Left renal cortex interstitium (tissue), 4 donors: ENCODE measurements around the gene MAP1A. TPM values are rescaled to one million over a fixed set of nuclear protein-coding genes. Genes with fewer than 3 reads are reported as not detected.
A peak's percentile ranks its signal among the peaks of the same experiment; 100 is the strongest.

ENCODE experiments used
- DNase-seq, 4 donors: peaks; one replicate each; pipeline ENCODE4 v3.0.0-alpha.2; 2013; ENCODE audit warnings: low read depth in 4 of 4, low spot score in 2 of 4, missing footprints in 1 of 4
- polyA plus RNA-seq, 4 donors: library from polyadenylated mRNA; unstranded; fragments of 120-200 nt; gene quantifications; one replicate each; pipeline ENCODE4 v1.2.1, GENCODE V29; 2013; ENCODE audit not compliant: insufficient read length in 4 of 4

Gene MAP1A
- polyA plus RNA-seq, 4 donors = 7.8 to 9.3 (median 8.8) TPM

DNA sequence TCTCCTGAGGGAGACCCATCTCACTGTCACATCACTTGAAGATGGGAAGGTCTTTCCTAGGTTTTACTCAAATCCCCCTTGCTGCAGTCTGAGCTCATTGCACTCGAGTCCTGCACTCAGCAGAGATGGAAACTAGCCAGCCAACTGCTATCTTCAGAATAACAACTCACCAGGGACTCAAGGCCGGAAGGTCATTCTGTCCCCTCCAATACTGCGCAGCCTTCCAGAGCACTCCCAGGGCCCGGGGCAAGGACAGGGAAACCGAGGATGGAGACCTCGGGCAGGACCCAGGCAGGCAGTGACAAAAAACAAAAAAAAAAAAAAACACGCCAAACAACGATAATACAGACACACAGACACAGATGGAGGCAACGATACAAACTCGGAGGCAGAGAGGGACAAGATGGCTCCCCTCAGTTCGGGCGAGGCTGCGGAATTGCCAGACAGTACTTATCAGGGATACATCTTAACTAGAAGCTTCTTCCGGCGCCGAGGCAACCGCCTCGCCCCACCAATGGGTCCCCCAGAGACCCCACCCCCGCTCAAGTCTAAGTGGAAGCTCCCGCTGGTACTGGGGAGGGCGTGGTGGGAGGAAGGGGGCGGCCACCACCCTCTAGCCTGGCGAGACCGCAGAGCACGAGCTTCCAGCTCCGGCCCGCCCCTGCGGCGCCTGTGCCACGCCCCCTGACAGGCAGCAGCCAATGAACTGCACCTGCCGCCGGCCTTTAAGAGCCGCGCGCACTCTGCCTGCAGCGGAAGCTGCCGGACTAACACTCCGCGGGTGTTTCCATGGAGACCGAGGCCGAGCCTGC, 7.0 kb upstream of the MAP1A start:
- peak in 3 of 4 donors; percentile 91 to 97 (median 95) for DNase-seq

DNA sequence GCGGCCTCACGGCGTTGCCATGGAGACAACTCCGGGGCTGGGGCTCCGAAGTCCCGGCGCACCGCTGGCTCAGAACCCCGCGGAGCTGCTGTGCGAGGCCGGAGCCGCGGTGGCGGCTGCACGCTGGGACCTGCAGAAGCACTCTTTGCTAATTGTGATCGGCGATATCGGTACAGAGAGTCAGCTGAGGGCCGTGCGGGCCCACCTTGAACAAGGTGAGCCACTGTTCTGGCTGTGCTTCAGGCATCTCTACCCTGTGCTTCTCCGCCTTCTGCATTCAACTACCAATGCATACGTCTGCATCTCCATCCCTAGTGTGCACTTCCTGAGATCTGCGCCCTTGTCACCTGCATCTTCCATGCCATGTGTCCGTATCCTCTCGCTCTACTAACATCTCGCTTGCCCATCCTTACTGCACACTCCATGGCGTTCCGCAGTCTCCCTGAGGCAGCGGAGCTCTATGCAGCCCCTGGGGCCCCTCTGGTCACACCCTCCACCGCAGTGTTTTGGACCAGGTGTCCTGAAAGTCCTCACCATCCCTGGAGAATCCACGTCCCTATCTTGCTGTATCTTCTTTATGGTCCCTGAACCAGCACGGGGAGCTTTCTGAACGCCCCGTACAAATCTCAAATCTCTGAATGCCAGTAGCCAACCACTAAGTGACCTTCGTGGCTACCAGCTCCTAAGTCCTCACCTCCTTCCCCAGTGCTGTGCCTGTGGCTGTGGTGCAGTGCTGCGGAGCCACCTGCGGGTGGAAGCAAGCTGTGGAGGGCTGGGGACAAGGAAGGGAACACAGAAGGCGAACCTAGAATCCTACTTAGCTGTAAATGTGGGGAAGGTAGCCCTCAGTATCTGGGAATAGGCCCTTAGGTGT, 6.2 kb upstream of the MAP1A start:
- no peak for DNase-seq

DNA sequence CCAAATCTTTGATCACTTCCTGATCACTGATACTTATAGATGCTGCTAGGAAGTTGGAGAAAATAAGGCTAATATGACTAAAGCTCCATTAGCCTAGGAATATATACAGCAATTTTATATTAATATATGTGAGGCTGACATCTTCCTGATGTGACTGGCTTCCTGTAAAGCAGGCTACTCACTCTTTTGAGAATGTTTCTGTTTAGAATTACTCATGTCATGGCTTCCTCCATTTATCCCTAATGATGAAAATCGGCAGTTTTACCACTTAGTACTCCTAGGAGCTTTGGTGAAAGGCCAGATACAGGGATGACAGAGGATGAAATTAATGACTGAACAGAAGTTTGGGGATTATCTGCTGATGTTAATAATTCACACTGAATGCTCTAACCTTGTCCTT, 3.9 kb upstream of the MAP1A start:
- no peak for DNase-seq

DNA sequence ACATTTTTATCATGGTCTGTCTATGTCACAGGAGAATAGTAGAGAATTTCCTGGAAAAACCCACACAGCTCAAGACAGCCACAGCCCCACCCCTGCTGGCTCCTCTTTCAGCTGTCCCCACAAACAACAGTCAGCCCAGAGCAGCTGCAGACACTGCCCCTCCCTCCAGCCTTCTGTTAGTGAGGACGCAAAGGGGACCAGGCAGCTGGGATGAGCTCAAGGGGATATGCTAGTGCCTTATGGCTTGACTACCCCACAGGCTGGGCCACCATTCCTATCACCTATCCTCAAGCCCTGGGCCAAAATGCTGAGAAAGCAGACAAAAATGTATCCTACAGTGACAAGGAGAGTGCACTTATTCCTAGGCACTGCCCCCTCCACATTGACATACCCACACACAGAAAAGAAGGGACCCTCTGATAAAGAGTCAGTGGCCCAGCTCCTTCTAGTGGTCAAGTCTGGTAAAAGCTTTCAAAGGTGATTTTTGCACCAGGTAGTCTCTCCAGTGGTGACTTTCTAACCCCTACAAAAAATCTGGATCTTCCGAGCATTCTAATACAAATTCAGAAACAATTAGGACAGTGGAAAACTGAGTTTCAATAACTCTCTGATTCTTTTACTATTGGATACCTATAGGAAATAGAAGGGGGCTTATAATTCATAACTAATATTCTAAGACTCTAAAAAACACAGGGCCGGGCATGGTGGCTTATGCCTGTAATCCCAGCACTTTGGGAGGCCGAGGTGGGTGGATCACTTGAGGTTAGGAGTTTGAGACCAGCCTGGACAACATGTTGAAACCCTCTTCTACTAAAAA, 3.0 kb upstream of the MAP1A start:
- DNase-seq = peak in 1 of 4 donors; percentile 10

DNA sequence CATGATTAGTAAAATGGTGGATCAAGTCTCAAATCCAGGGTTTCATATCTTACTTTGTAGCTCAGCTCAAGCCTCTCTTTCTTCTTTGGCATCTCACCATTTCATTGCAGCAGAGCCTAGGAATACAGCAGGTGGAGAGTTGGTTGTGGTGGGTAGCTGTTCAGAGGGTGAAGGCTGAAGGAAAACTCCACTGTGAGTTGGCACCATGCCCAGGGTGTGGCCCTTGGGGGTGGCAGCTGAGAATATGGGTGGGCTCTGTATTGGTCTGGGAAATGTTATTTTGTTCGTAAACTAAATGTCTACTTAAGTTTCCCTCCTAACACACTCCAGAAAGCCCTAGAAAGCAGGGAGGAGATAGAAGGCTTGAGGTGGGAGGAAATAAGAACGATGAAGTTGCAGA, 1.7 kb upstream of the MAP1A start:
- DNase-seq = no peak

DNA sequence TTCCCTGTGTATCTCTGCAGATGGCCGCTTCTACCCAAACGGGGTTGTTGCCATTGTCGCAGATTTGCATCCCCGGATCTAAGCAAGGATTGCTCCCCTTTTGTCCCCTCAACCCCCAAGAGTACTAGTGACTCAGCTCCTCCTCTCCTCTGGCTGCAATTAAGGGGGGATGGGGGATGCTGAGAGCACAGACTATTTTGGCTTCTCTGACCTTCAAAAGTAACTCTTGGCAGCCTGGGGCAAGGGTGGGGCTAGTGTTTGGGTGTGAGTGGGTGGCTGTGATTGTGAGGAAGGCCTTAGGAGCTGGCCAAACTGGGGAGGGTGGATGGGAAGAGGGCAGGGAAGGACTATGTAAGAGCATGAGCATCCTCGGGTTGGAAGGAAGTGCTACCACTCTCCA, 1.2 kb upstream of the MAP1A start:
- no peak for DNase-seq

DNA sequence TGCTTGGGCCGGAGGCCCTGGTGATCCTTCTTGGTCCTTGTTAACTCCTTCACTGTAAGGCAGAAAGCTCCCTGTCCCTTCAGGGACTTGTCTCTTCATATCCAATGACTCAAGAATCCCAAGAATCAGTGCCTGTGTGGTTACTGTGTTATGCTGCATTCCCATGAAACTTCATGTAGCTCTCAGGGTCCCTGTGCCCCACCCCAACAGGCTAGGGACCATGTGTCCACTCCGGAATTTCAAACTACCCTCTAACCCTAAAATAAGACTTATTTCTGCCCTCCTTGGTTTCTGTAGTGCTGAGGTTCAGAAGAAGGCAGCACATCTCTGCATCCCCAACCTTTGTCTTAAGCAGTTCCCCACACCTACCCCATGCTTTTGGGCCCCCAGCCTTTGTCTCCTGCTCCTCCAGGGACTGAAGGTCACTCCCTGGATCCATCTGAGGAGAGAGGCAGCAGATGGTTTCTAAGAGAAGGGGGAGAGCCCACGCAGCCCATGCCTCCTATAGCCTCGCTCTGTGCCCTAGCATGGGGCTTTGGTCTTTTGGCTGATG, 531 bp upstream of the MAP1A start:
- DNase-seq = peak in 1 of 4 donors; percentile 18

DNA sequence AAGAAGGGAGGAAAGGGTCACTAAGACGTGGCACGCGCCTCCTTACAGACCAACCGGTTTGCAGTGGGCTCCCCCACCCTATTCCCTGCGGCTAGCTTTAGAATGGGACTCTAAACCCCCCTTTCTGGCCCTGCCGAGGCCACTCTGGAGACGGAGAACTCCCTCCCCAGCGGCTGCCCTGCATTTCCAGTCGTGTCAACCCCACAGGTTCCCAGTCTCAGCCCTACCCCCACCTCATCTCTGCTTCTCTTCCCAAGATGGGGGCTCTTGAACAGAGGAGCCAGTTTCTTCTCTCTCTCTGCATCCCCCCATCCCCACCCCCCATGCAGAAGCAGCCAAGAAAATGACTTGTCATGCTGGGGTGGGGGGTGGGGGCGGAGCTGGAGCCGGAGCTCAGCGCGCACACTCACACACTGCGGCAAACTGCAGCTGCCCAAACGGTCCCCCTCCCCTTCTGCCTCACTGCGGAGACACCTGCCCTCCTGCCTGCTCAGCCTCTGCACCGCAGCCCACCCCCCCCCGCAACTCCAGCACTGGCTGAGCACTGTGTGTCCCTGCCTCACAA, 871 bp downstream of the MAP1A start:
- no peak for DNase-seq

DNA sequence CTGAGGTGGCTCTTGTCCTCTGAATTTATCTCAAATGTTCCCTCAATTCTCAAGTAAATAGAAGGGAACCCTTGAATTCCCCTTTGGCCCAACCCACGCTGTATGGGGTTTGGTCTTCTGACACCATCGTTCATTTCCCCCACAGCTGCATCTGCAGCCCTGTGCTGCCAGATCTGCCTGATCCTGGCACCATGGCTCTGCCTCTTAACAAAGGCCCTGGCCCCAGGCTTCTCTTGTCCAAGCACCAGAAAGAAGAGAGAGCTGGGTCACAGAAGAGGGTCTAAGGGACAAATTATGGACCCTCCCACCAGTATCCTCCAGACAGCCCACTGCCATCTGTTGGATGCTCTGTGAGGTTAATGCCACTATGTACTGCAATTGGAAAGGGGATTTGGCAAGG, 1.8 kb downstream of the MAP1A start:
- no peak for DNase-seq

DNA sequence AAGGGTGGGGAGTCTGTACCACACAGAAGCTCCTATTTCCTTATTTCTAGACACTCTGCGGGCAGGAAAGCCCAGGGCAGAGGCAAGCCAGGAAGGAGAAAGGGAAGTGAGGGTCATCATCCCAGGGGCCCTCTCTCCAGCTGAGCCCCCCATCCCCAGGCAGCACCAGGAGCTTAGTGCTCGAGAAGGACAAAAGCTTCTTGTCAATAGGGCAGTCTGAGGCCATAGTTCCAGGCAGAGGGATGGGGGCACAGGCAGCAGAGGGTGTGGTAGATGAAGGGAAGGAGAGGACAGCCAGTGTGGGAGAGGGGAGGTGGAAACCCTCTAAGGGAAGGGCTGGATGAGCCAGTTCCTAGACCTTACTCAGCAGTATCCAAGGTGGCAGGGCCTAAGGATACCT, 2.7 kb downstream of the MAP1A start:
- DNase-seq = no peak

DNA sequence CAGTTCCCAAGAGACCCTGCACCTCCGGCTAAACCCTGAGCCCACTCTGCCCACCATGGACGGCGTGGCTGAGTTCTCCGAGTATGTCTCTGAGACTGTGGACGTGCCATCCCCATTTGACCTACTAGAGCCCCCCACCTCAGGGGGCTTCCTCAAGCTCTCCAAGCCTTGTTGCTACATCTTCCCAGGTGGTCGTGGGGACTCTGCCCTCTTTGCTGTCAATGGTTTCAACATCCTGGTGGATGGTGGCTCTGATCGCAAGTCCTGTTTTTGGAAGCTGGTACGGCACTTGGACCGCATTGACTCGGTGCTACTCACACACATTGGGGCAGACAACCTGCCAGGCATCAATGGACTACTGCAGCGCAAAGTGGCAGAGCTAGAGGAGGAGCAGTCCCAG, 4.0 kb downstream of the MAP1A start:
- no peak for DNase-seq

DNA sequence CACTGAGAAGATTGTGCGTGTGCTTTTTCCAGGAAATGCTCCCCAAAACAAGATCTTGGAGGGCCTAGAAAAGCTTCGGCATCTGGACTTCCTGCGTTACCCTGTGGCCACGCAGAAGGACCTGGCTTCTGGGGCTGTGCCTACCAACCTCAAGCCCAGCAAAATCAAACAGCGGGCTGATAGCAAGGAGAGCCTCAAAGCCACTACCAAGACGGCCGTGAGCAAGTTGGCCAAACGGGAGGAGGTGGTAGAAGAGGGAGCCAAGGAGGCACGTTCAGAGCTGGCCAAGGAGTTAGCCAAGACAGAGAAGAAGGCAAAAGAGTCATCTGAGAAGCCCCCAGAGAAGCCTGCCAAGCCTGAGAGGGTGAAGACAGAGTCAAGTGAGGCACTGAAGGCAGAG, 4.8 kb downstream of the MAP1A start:
- no peak for DNase-seq

DNA sequence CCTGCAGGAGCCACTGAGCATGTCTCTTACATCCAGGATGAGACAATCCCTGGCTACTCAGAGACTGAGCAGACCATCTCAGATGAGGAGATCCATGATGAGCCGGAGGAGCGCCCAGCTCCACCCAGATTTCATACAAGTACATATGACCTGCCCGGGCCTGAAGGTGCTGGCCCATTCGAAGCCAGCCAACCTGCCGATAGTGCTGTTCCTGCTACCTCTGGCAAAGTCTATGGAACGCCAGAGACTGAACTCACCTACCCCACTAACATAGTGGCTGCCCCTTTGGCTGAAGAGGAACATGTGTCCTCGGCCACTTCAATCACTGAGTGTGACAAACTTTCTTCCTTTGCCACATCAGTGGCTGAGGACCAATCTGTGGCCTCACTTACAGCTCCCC, 6.2 kb downstream of the MAP1A start:
- no peak for DNase-seq

DNA sequence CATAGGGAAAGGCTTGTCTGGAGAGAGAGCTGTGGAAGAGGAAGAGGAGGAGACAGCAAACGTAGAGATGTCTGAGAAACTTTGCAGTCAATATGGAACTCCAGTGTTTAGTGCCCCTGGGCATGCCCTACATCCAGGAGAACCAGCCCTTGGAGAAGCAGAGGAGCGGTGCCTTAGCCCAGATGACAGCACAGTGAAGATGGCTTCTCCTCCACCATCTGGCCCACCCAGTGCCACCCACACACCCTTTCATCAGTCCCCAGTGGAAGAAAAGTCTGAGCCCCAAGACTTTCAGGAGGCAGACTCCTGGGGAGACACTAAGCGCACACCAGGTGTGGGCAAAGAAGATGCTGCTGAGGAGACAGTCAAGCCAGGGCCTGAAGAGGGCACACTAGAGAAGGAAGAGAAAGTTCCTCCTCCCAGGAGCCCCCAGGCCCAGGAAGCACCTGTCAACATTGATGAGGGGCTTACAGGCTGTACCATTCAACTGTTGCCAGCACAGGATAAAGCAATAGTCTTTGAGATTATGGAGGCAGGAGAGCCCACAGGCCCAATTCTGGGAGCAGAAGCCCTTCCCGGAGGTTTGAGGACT, 6.9 kb downstream of the MAP1A start:
- no peak for DNase-seq

DNA sequence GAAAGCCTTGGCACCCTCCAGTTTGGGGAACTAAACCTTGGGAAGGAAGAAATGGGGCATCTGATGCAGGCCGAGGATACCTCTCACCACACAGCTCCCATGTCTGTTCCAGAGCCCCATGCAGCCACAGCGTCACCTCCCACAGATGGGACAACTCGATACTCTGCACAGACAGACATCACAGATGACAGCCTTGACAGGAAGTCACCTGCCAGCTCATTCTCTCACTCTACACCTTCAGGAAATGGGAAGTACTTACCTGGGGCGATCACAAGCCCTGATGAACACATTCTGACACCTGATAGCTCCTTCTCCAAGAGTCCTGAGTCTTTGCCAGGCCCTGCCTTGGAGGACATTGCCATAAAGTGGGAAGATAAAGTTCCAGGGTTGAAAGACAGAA, 7.7 kb downstream of the MAP1A start:
- DNase-seq = no peak

DNA sequence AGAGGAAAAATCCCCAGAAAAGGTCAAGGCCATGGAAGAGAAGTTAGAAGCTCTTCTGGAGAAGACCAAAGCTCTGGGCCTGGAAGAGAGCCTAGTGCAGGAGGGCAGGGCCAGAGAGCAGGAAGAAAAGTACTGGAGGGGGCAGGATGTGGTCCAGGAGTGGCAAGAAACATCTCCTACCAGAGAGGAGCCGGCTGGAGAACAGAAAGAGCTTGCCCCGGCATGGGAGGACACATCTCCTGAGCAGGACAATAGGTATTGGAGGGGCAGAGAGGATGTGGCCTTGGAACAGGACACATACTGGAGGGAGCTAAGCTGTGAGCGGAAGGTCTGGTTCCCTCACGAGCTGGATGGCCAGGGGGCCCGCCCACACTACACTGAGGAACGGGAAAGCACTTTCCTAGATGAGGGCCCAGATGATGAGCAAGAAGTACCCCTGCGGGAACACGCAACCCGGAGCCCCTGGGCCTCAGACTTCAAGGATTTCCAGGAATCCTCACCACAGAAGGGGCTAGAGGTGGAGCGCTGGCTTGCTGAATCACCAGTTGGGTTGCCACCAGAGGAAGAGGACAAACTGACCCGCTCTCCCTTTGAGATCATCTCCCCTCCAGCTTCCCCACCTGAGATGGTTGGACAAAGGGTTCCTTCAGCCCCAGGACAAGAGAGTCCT, 9.0 kb downstream of the MAP1A start:
- DNase-seq = no peak

DNA sequence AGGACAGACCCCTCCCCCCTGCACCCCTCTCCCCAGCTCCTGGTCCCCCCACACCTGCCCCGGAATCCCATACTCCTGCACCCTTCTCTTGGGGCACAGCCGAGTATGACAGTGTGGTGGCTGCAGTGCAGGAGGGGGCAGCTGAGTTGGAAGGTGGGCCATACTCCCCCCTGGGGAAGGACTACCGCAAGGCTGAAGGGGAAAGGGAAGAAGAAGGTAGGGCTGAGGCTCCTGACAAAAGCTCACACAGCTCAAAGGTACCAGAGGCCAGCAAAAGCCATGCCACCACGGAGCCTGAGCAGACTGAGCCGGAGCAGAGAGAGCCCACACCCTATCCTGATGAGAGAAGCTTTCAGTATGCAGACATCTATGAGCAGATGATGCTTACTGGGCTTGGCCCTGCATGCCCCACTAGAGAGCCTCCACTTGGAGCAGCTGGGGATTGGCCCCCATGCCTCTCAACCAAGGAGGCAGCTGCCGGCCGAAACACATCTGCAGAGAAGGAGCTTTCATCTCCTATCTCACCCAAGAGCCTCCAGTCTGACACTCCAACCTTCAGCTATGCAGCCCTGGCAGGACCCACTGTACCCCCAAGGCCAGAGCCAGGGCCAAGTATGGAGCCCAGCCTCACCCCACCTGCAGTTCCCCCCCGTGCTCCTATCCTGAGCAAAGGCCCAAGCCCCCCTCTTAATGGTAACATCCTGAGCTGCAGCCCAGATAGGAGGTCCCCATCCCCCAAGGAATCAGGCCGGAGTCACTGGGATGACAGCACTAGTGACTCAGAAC, 9.8 kb downstream of the MAP1A start:
- DNase-seq = no peak

DNA sequence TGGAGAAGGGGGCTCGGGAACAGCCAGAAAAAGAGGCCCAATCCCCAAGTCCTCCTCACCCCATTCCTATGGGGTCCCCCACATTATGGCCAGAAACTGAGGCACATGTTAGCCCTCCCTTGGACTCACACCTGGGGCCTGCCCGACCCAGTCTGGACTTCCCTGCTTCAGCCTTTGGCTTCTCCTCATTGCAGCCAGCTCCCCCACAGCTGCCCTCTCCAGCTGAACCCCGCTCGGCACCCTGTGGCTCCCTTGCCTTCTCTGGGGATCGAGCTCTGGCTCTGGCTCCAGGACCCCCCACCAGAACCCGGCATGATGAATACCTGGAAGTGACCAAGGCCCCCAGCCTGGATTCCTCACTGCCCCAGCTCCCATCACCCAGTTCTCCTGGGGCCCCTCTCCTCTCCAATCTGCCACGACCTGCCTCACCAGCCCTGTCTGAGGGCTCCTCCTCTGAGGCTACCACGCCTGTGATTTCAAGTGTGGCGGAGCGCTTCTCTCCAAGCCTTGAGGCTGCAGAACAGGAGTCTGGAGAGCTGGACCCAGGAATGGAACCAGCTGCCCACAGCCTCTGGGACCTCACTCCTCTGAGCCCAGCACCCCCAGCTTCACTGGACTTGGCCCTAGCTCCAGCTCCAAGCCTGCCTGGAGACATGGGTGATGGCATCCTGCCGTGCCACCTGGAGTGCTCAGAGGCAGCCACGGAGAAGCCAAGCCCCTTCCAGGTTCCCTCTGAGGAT, 10.6 kb downstream of the MAP1A start:
- no peak for DNase-seq
